Mesothelial cell of epicardium (in vitro differentiated cells): ENCODE measurements around the gene ECI2. TPM values are rescaled to one million over a fixed set of nuclear protein-coding genes. Genes with fewer than 3 reads are reported as not detected.

Experiments used
- DNase-seq, 2 experiments: peaks; one replicate each; pipeline ENCODE4 v3.0.0; 2021; ENCODE audit warnings: low spot score in 2 of 2; ENCODE audit not compliant: unreplicated experiment in 2 of 2
- H3K27ac Mint-ChIP-seq: 2 replicates; pipeline ENCODE4 v1.8.0; 2021; ENCODE audit warnings: mixed read lengths
- H3K27me3 Mint-ChIP-seq: 2 replicates; pipeline ENCODE4 v1.8.0; 2021; ENCODE audit warnings: low read depth, mixed read lengths
- H3K36me3 Mint-ChIP-seq: 2 replicates; pipeline ENCODE4 v1.8.0; 2021; ENCODE audit warnings: mixed read lengths
- H3K4me1 Mint-ChIP-seq: 2 replicates; pipeline ENCODE4 v1.8.0; 2021; ENCODE audit warnings: mixed read lengths
- H3K4me3 Mint-ChIP-seq: 2 replicates; pipeline ENCODE4 v1.8.0; 2021; ENCODE audit warnings: mild to moderate bottlenecking, moderate library complexity, mixed read lengths
- H3K9me3 Mint-ChIP-seq: 2 replicates; pipeline ENCODE4 v1.8.0; 2021; ENCODE audit warnings: mixed read lengths
- CTCF ChIP-seq: fragments of 200-600 bp; sonication (generic); IDR thresholded peaks from one replicate; pipeline ENCODE4 v1.5.0; 2021; ENCODE audit warnings: antibody characterized with exemption; ENCODE audit not compliant: unreplicated experiment
- total RNA-seq: library from RNA; stranded (reverse); gene quantifications from 3 replicates; pipeline ENCODE4 v1.2.1, GENCODE V29; 2021

The ECI2 gene
- total RNA-seq, 1 donor from 2014 or later: 51.8 TPM

- H3K36me3 Mint-ChIP-seq: no peaks in the 10 kb centered on the region
- no peak overlapping the region for H3K27ac Mint-ChIP-seq
- no peaks in the 10 kb centered on the region for H3K9me3 Mint-ChIP-seq
Measured at GRCh38 chr6:4157506-4157905, 22.1 kb upstream of the ECI2 start.

GRCh38 chr6:4155848-4156466, 20.6 kb upstream of the ECI2 start:
- peak; percentile 46 to 79 for DNase-seq
- peaks cover 1% of the 10 kb centered on the region for H3K36me3 Mint-ChIP-seq
- no peak overlapping the region for H3K4me3 Mint-ChIP-seq
- peaks cover 8% of the 10 kb centered on the region for H3K4me1 Mint-ChIP-seq
- peaks cover 8% of the 10 kb centered on the region for H3K9me3 Mint-ChIP-seq
- H3K27ac Mint-ChIP-seq: no peak overlapping the region
- no peaks in the 10 kb centered on the region for H3K27me3 Mint-ChIP-seq
- TF ChIP-seq CTCF: peak; percentile 88

More at GRCh38 chr6:4157506-4157905, 22.1 kb upstream of the ECI2 start:
- H3K27me3 Mint-ChIP-seq: no peaks in the 10 kb centered on the region
- DNase-seq: no peak
- H3K4me3 Mint-ChIP-seq: no peak overlapping the region
- H3K4me1 Mint-ChIP-seq: peaks cover 8% of the 10 kb centered on the region
- no peak for TF ChIP-seq CTCF

DNA sequence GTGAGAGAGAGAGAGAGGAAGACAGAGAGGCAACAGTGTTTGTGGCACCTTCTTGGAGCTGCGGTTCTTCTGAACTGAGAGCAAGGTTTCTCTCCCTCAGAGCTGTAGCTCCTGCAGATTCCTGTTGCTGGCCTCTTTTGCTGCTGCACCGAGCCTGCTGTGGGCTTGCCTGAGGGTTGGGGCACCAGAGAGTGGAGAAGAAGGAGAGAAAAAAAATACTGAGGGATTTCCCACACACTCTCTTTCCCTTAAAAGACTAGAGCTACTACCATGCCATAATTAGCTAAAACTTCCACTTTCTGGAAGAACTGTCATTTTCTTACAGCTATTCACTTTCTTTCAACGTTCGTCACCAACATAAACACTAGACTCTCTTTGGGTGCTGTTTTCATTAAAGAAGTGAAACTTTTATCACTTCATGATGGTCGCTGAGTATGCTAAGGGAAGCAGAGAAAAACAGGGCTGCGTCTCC, 18.2 kb upstream of the ECI2 start:
- Mint-ChIP-seq H3K4me3 (no peak overlapping the region), H3K9me3 (peaks cover 29% of the 10 kb centered on the region), H3K4me1 (peaks cover 8% of the 10 kb centered on the region), H3K36me3 (peaks cover 10% of the 10 kb centered on the region), H3K27me3 (no peaks in the 10 kb centered on the region), H3K27ac (no peak overlapping the region)
- TF ChIP-seq CTCF: no peak
- DNase-seq: no peak

DNA sequence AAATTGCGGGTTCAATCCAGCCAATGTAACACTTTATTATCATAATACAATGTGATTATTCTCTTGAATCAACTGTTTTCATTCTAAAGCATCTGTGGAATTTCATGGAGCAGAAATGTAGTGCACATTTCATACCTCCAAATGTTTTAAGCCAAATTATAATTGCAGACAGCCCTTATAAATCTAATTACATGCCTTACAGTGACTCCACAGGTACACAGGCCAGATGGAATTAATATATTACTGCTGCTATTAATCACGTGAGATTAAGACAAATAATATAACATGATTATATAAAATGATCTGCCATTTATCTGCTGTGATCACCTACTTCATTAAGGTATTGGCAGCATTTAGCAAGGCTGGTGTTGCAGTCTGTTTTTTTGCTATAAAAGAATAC, 9.7 kb upstream of the ECI2 start:
- no peak overlapping the region for H3K27ac Mint-ChIP-seq
- TF ChIP-seq CTCF: no peak
- H3K9me3 Mint-ChIP-seq: peaks cover 44% of the 10 kb centered on the region
- H3K27me3 Mint-ChIP-seq: no peaks in the 10 kb centered on the region
- H3K36me3 Mint-ChIP-seq: peaks cover 4% of the 10 kb centered on the region
- H3K4me3 Mint-ChIP-seq: no peak overlapping the region
- DNase-seq: no peak
- H3K4me1 Mint-ChIP-seq: peaks cover 11% of the 10 kb centered on the region

DNA sequence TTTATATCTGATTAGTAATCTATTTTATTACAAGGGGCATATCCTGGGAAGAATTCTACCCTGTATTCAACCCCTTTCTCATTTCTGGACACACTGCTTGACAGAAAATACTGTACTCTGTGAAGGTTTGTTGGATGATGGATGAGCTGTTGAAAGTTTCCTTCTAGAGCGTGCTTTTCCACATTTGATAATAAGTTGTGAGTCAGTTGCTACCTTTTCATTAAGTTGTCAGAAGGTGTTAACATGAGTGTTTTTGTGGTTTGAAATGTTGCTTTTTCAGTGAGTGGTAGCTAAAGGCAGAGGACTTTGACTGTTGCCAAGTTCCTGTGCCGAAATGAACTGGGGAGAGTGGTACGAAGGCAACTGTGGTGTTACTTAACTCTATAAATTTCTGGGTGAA, 3.9 kb upstream of the ECI2 start:
- Mint-ChIP-seq H3K4me1 (peaks cover 11% of the 10 kb centered on the region), H3K27me3 (no peaks in the 10 kb centered on the region), H3K36me3 (no peaks in the 10 kb centered on the region), H3K27ac (no peak overlapping the region), H3K9me3 (peaks cover 23% of the 10 kb centered on the region), H3K4me3 (no peak overlapping the region)
- no peak for TF ChIP-seq CTCF
- DNase-seq: no peak

DNA sequence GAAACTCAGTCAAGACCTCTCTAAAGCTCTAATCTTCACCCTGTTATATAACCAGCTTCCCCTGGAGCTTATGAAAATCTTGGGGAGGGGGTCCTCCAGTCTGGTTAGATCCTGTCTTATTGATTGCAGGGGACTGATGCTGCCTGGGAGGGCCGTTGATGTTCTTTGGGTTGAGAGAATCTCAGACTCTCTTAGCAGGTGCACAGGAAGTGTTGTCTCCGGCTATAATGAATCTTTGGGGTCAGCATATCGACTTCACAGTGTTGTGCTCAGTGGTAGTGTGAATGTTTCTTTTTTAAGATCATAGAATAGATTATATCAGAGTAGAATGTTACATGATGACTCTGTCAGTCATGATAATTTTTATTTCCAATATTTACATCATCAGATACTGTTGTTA, 2.8 kb upstream of the ECI2 start:
- Mint-ChIP-seq H3K4me3 (no peak overlapping the region), H3K36me3 (peaks cover under 1% of the 10 kb centered on the region)

More for the DNA sequence above, 2.8 kb upstream of the ECI2 start:
- no peak for DNase-seq
- no peaks in the 10 kb centered on the region for H3K27me3 Mint-ChIP-seq
- no peak overlapping the region for H3K27ac Mint-ChIP-seq
- H3K9me3 Mint-ChIP-seq: peaks cover 14% of the 10 kb centered on the region
- no peak for TF ChIP-seq CTCF
- H3K4me1 Mint-ChIP-seq: peaks cover 22% of the 10 kb centered on the region
